HG03066 (cell line): Measurements from ENCODE around the gene CYB5A.

Source experiments
- ATAC-seq: cut with Tn5 transposase; IDR thresholded peaks from one replicate; pipeline ENCODE4 v1.9.1; 2021; ENCODE audit warnings: low read depth; ENCODE audit not compliant: unreplicated experiment

The CYB5A gene

DNA sequence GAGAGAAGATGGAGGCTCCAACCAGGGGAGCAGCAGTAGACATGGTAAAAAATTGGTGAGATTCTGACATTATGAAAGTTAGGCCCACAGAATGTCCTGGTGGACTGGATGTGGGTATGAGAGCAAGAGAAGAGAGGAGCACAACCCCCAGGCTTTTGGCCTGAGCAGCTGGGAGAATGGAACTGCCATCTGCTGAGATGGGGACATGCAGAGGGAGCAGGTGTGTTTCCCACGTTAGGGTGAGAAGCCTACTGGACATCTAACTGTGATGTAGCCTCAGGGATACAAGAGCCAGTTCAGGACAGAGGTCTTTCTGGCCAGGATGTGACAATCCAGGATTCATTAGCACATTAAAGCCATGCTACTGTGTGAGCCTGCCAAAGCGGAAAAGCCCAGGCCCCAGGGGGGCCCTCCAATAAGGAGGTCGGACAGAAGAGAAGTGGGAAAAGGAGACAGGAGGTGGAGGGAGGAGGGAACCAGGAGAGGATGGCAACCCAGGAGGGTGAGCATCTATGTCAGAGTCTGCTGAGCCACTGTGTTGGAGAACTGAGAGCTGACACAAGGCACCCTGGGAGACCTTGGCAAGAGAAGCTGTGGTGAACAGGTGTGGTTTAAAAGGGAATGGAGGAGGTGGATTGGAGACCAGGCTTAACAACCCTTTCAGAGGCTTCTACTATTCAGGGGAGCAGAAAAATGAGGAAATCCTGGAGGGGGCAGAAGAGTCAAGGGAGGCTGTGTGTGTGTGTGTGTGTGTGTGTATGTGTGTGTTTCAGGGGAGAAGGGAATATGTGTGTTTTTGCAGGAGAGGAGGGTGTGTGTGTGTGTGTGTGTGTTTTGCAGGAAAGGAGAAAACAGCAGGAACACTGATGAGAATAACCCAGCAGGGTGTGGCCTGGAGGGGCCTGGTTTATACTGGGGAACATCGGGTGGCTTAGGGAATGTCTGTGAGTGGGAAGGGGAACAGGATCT, 10.5 kb downstream of the CYB5A start:
- no peak for ATAC-seq

- ATAC-seq: no peak
These were observed 12.8 kb downstream of the CYB5A start for GRCh38 chr18:74278983-74279382.

DNA sequence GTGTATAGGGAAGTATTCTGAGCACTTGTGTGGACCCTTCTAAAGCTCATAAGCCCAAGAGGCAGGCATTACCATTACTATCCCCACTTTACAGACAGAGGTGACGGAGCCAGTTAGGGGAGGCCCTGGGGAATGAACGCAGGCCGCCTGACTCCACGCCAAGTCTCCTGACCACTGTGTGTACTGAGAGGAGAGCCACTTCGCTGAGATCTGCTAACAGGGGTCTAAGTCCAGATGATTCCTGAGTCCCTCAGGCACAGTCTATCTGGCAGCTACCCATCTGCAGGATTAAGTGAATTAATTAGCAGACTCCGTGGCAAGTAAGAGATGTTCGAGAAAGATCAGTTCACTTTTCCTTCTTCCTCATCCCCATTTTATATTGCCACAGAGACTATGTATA, 13.7 kb downstream of the CYB5A start:
- ATAC-seq: no peak

GRCh38 chr18:74277296-74277695, 14.5 kb downstream of the CYB5A start:
- ATAC-seq: no peak

DNA sequence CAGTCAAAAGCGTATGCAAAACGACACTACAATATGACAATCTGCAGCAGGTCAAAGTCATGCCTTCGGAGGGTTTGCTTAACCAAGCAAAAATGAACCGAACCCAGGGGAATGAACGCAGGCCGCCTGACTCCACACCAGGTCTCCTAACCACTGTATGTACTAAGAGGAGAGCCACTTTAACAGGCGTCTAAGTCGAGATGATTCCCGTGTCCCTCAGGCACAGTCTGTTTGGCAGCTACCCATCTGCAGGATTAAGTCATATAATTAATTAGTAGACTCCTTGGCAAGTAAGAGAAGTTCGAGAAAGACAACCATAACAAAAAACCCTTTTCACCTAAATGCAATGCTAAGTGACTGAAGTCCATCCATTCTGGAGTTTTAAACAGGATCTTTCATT, 15.2 kb downstream of the CYB5A start:
- ATAC-seq: no peak

GRCh38 chr18:74275736-74276135, 16.0 kb downstream of the CYB5A start:
- ATAC-seq: no peak

- no peak for ATAC-seq
These were observed 17.1 kb downstream of the CYB5A start for GRCh38 chr18:74274700-74275099.

GRCh38 chr18:74273394-74273793, 18.4 kb downstream of the CYB5A start:
- ATAC-seq: no peak

DNA sequence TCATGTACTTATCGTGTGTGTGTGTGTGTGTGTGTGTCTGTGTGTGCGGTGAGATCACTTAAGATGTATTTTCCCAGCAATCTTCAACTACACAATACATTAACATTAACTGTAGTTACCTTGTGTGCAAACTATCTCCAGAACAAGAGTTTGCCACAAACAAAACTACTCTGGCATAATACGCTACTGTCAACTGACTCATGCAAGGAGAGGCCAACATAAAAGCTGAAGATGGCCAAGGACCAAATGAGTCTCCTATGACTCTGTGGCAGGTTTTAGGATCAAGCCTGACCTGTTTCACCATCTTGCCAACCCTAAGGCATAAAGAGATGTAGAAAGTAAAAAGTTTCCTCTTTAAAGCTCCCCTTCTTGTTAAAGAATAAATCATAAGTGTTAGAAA, 20.1 kb downstream of the CYB5A start:
- ATAC-seq: no peak

GRCh38 chr18:74268933-74269620, 22.7 kb downstream of the CYB5A start:
- no peak for ATAC-seq

DNA sequence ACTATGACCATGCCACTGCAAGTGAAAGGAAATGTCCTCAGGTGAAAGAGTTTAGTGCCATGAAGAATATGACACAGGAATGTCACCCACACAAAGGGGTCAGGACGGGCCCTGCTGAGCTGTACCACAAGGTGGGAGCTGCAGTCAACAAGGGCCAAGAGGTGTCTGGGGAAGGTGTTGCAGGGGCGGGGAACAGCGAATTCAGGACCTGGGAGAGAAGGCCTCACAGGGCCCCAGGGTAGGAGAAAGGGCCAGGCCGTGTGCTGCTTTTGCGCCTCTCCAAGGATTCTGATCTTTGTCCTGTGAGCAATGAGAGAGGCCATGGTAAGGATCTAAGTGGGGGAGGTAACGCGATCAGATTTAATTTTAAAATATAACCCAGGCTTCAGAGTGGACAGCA, 23.6 kb downstream of the CYB5A start:
- no peak for ATAC-seq

GRCh38 chr18:74266161-74266560, 25.6 kb downstream of the CYB5A start:
- no peak for ATAC-seq

GRCh38 chr18:74265546-74266098, 26.1 kb downstream of the CYB5A start:
- no peak for ATAC-seq

- peak; percentile 86 for ATAC-seq
These were observed 27.3 kb downstream of the CYB5A start for GRCh38 chr18:74264303-74265020.

- no peak for ATAC-seq
These were observed 30.6 kb downstream of the CYB5A start for GRCh38 chr18:74261053-74261713.

DNA sequence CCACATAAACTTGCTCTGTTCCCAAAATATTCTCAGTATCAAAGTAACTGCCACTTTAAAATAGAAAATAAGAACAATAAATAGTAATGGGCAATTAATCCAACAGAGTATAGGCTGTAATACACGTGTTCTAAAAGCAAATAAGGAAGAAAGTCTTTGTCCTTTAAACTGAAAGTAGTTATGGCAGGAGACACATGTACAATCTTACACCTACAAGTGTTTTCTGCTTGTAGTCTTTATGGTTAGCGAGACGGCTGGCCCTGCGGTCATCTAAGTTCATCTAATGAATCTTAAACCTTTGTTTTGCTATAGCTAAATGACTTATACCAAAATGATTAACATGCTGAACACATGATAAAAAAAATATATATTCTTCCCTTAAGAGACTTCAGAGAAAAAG, 32.4 kb downstream of the CYB5A start:
- ATAC-seq: no peak

- no peak for ATAC-seq
These were observed 34.7 kb downstream of the CYB5A start for GRCh38 chr18:74257083-74257482.

DNA sequence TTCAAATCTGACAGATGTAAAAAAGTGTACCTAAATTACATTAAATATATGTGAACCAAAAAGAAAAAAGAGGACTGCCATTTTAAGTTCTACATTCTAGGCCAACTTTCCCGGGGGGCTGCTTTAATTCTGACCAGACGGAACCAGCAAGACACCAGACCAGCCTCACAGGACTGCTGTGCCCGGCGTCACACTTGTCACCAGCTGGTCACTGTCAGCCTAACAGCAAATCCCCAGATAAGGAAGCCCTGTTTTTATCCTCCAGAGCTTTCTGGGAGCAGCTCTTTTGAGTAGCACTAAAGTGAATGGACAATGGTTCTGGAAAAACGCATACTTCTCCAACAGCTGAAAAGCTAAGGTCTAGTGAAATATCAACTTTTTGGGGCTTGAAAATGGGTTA, 35.6 kb downstream of the CYB5A start:
- no peak for ATAC-seq

DNA sequence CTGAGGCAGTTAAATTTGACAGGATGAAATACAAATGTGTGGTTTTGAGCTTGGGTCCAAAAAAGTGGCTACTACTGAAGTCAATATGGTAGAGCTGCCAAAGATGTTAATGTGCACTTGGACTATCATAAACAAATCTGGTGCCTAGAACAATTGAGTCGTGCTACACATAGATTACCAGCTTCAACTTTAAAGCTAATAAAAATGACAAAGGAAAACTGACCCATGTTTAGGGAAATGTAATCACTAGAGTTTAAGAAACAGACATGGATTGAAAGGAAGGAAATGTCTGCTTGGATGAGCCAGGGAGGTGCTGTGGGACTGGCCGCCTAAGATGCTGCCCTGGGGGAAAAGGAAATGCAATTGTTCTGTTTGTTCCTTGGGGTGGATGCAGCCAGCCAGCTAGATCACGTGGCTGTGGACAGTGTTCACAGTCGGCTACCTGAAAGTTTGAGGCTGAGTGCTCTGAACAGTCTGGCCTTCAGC, 36.6 kb downstream of the CYB5A start:
- no peak for ATAC-seq

DNA sequence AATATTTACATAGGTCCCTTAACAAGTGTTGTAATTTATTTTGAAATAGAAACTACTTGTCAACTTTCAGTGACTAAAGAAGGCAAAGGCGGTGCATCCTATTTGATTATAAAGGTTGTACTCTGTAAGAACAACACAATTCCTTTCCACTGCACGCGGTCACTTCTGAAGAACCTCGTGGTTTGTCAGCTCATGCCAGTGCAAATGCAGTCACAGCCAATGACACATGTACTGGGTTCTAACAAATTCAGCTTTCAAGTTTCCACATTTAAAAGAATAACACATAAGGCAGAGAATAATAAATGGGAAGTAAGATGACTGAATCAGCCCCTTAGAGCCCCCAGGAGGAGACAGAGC, 39.7 kb downstream of the CYB5A start:
- no peak for ATAC-seq
